ENCODE data around the gene SLC9A8.

- TF ChIP-seq POLR2A (IDR thresholded peaks at IDR 0.05; ENCODE audit: low read length), result no peak
- TF ChIP-seq GATA1 (IDR thresholded peaks at IDR 0.05; ENCODE audit: low read depth, low read length), result no peak
Observed at GRCh38 chr20:49868538-49868937, 55.9 kb downstream of the SLC9A8 start.

Data from erythroblast (primary cell).